CD4-positive, alpha-beta T cell treated with Interleukin-17A for 1 hour (primary cell): Measurements from ENCODE around the gene LSM3.
A peak's percentile ranks its signal among the peaks of the same experiment; 100 is the strongest.

ENCODE experiments used
- DNase-seq: peaks from one replicate; pipeline ENCODE4 v3.0.0-alpha.2; 2020

Gene LSM3

GRCh38 chr3:14143271-14144225 is 35.1 kb upstream of the LSM3 start:
- DNase-seq: no peak

DNA sequence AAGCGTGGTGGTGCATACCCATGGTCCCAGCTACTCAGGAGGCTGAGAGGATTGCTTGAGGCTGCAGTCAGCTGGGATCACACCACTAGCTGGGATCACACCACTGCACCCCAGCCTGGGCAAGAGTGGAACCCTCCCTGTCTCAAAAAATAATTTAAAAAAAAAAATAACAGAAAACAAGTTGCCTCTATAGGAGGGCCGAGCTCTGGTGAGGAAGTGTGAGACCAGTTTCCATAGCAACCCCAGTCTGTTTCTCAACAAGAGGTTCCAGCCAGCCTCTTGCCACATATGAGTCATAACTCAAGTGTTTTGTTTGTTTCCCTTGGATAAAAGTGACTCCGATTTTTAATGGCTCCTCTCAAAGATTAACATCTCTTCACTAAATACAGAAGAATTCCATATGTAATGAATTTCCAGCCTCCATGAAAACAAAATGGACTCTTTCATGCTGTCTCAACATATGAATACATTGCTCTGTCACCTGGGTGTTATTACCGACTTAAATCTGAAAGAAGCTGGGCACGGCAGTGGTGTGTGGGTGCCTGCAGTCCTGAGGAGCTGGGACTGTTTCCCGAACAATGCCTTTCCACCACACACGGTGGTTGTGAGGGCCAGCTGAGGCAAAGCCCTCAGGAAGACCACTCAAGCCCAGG is 34.1 kb upstream of the LSM3 start:
- peak; percentile 96 for DNase-seq

DNA sequence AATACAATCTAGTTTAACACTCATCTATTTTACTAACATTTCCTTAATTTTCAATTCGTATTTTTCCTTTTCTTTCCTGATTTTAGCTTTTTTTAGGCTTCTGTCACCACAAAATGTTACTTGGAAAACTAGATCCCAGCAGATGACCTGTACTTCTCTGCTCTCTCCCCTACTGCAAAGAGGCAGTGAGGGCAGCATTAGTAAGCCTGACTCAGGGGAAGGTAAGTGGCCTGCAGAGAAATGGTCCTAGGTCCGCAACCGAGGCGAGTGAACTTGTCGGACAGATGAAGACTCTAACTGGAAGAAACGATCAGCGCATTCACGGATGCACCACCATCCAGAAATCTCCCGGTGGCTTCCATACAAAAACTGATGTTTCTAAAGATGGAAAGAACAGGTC is 33.4 kb upstream of the LSM3 start:
- DNase-seq: no peak

DNA sequence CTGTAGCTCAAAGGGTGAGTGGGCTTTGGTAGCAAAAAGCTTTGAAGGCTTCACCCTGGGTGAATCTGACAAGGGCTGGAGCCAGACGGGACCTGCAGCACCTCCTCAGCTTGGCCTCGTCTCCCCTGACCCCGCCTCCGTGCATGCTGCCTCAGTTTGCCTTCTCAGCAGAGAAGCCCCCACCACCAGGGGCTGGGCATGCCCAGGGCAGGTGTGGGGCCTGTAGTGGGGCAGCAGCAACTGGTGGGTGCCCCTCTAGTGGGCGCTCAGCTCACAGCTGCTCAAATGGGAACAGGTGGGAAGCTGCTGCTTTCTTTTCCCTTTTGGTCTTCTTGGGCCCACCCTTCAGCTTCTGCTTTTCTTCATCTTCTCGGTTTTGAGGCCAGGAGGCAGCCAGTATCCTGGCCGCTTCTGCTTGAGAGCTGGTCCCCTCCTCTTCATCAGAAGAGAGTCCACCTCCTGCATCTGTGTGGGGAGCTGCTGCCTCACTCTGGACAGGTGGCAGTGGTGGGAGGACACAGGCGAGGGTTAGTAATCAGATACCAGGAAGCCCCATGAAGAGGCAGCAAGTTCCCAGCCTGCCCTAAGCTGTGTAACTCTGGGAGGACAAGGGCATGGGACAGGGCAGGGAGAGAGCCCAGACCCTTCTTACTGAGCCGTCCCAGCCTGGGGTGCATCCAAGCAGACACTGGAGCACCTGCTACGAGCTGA is 32.8 kb upstream of the LSM3 start:
- no peak for DNase-seq

DNA sequence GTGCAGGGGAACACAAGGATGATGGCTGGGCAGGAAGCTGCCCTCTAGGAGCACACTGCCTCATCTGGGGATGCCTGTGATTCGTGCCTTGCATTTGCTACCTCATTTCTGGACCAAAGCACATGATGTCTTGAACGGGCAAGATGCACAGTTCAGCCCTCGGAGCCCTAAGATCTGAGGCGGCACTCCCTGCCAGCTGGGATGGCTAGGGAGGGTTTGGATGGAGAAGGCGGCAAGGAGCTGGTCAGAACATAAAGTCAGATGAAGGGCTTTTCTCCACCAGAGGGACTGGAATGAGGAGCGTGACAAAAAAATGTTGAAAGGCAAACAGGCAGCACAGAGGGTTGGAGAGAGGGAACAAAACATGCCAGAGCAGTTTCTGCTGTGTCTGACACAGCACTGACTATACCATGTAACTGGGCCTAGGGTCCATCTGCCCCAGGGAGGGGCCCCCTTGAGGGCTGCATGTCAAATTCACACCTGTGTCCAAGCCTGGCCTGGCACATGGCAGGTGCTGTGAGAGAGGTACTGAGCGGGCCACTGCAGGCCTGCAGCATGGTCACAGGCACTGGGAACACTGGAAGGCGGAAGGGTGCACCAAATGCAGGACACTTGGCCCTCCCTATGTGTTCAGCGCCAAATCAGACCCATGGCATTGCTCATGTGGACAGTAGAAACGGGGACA is 32.1 kb upstream of the LSM3 start:
- DNase-seq: no peak

- no peak for DNase-seq
Observed at GRCh38 chr3:14147066-14147435, 31.6 kb upstream of the LSM3 start.

DNA sequence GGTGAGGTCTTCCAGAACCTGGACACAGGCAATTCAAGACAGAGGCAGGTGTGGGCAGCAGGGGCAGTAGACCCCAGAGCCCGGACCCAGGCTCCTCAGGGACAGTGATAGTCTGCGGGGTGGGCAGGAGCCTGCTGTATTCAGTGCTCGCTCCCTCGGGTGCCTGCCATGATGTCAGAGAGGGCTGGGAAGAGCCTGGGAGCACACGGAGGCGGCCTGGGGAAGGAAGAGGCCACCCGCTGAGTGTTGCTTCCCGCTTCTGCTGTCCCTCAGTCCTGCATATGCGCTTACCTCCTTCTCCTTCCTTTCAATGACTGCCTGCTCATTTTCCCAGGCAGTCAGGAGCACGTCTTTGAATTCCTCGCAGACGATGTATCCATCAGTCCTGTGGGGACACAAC is 31.0 kb upstream of the LSM3 start:
- DNase-seq: no peak

DNA sequence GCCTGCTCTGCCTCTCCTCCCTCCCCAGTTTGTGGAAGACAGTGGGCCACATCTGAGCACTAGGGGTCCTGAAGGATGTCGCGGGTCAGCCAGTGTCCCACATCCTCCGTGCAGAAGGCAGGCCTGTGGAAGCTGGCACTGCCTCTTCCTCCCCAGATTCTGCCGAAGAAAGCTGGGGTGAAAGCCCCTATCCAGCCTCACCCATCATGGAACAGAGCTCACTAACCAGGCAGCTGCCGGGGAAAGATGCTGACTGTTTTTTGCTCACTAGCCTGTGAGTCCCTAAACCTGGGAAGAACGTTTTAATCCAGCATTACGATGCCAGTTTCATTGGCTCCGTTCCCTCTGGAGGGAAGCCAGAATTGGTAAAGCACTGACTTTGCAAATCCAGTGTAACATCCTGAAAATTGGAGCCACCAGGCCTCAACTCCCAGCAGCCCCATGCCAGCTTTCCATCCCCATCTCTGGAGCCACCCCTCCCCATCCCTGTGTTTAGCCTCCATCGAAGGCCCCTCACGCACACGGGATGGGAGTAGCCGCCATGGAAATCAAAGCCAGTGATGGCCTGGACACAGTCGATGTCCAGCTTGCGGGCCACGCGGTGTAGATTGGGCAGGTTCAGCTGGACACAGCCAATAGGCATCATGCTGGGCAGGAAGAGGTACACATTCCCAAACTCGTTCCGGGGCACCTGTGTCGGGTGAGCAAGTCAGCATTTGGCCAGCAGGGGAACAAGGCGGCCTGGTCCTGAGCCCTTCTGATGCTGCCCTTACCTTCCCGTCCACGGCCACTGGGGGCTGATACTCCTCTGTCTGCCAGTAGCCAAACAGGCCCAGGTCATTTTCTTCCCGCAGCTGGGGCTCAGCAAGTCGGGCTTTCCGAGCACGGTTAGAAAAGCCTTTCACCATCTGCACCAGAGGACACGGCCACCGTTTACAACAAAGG is 30.3 kb upstream of the LSM3 start:
- DNase-seq: no peak

DNA sequence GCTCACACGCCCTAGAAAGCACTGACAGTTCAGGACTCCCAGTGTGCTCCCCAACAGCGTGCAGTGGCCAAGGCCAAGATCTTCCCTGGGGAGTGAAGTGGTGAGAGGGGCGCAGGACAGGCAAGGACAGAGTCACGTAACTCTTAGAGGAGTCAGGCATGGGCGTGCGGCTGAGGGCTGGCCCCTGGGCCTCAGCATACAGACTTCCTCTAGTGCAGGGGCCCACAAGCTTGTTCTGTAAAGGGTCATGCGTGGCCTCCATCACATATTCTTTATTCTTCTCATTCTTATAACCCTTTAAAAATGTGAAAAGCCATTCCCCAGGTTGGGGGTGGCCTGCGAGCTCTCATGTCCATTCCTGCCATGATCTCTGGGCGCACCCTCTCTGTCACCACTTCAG is 28.5 kb upstream of the LSM3 start:
- DNase-seq: no peak

DNA sequence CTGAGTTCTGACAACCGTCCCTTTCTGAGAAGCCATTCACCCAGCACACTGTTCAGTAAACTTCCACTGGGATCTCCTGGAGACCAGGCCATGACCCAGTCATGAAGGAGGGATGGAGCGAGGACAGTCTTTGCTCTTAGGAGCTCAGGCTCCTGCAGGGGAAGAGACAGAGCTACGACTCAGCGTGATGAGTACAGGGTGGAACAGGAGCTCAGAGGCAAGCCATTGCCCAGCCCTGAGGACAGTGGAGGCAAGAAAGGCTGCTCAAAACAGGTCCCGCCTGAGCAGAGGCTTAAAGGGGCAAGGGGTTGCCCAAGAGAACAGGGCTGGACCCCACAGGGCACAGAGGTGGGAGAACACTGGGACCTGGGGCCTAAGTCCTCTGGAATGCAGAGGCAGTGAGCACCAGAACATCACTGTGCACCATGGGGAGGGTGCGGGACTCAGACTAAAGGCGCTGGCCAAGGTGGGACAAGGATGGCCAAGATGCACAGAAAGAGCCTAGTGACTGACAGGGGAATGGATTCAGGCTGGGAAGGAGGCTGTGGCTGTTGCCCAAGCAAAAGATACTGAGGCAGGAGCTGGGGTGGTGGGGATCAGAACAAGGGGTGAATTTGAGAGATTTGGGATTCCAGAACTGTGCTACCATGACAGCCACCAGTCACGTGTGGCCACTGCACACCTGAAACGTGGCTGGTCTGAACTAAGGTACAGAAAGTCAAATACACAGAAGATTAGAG is 28.0 kb upstream of the LSM3 start:
- no peak for DNase-seq

DNA sequence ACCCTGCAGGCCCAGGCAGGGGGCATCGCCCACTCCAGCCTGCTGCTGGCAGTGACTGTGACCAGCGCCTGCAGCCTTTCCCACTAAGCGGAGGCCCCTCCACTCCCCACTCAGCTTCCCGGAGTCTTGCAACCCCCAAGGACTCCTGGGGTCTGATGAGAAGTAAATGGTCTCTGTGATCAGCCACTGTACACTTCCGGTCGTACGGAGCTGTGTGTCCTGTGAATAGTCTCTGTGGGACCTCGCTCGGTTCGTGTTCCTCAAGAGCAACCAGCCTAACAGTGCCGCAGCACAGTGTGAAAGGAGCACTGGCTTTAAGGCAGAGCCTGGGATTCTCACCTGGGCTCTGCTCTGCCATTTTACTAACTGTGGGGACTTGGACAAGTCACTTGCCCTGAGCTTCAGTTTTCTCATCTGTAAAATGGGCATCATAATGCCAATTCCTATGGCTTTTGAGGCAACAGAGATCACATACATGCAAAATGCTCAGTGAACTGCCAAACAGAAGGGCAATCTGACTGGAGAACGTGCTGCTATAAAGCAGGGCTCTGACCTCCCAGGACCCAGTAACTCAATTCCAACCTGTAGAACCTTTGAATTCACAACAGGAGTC is 27.0 kb upstream of the LSM3 start:
- no peak for DNase-seq

- DNase-seq: peak; percentile 41
Observed at GRCh38 chr3:14152233-14152962, 26.2 kb upstream of the LSM3 start.

GRCh38 chr3:14152963-14153355 is 25.7 kb upstream of the LSM3 start:
- no peak for DNase-seq

GRCh38 chr3:14153663-14154062 is 25.0 kb upstream of the LSM3 start:
- DNase-seq: no peak

GRCh38 chr3:14154276-14154675 is 24.3 kb upstream of the LSM3 start:
- no peak for DNase-seq

DNA sequence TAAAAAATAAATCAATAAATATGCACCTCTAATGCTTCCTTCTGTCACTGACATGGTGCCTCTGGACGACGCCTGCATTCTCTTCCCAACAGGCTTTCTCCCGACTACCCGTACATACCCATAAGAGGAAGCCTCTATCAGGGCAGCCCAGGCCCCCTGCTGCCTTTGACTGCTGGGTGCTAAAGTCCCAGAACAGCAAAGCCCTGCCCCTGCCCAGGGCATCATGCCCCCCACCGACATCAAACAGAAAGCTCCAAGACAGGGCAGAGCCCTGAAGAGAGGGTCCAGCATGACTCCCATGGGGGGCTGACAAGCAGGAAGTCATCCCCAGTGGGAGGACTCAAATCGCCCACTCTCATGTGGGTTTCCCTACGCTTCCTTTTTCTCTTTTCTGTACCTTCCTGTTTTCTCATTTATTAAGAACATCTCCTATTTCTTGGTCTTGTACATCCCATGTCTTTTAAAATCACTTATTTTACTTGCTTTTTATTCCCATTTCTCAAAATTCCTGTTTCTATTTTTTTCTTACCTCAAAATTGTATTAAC is 23.6 kb upstream of the LSM3 start:
- DNase-seq: no peak

- no peak for DNase-seq
Observed at GRCh38 chr3:14156201-14156600, 22.4 kb upstream of the LSM3 start.

DNA sequence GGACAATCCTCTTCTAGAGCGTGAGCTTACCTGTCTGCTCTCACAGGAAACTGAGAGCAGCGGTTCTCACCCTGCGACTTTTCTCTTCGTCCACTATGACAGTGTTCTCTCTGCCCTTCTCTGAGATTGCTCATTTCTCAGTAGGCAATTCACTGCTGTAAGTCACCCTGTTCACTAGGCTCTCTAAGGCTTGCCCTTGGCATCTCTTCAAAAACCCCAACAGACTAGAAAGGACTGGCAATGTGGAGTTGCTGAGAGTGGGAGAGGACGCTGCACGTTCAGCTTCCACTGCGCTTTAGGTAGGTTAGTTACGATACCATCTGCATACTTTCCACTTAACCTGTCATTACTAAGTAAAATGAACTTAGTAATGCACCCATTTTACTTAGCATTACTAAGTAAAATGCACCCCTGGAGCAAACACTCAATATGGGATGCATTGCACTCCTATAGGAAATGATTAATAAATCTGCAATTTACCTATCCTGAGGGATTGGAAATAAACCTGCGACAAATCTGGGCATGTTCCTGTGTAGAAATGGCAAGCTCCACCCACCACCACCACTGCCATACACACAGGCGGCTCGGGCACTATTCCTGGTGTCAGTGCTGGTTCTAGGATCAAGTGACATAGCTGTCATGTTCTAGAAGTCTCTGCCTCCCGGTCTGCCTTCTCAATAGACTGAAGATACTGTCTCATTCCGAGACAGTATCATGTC is 21.6 kb upstream of the LSM3 start:
- no peak for DNase-seq

DNA sequence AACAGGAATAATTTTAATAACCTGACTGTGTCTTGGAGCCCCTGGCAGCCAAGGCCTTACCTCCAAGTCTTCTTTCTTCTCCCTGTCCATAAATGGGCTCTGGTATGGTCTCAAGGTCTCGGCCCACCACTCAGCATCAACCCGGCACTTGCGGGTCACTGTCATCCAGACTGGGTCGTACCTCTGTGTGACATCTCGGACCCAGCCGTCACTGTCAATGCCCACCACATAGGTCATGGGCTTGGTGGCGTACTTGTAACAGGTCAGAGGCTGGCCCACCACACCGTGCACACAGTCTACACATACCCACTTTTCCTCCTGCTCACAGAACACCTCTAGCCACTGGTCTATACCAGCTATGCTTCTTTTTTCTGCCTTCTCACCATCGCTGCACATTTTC is 20.7 kb upstream of the LSM3 start:
- DNase-seq: no peak
